ENCODE results near the gene ANKRD9. TPM values are rescaled to one million over a fixed set of nuclear protein-coding genes. Genes with fewer than 3 reads are reported as not detected.

ANKRD9 gene
- total RNA-seq, 1 donor from 2014 or later = 34.6 TPM

GRCh38 chr14:102504328-102504999 lies 5.1 kb downstream of the ANKRD9 start:
- no peak overlapping the region for H3K4me3 ChIP-seq
- H3K9me3 ChIP-seq = no peaks in the 10 kb centered on the region
- no peaks in the 10 kb centered on the region for H3K36me3 ChIP-seq
- no peak overlapping the region for H3K27ac ChIP-seq
- intact Hi-C loops (cut with DNase I) = no loop called here
- no peaks in the 10 kb centered on the region for H3K27me3 ChIP-seq
- H3K4me1 ChIP-seq = peaks cover 17% of the 10 kb centered on the region
- no peak for TF ChIP-seq POLR2A (IDR thresholded peaks at IDR 0.05)
- no peak for TF ChIP-seq POLR2AphosphoS5 (IDR thresholded peaks at IDR 0.05; ENCODE audit: insufficient read depth in 1 of 2, low read depth in 1 of 2)
- TF ChIP-seq, protein P1, sequence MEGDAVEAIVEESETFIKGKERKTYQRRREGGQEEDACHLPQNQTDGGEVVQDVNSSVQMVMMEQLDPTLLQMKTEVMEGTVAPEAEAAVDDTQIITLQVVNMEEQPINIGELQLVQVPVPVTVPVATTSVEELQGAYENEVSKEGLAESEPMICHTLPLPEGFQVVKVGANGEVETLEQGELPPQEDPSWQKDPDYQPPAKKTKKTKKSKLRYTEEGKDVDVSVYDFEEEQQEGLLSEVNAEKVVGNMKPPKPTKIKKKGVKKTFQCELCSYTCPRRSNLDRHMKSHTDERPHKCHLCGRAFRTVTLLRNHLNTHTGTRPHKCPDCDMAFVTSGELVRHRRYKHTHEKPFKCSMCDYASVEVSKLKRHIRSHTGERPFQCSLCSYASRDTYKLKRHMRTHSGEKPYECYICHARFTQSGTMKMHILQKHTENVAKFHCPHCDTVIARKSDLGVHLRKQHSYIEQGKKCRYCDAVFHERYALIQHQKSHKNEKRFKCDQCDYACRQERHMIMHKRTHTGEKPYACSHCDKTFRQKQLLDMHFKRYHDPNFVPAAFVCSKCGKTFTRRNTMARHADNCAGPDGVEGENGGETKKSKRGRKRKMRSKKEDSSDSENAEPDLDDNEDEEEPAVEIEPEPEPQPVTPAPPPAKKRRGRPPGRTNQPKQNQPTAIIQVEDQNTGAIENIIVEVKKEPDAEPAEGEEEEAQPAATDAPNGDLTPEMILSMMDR (IDR thresholded peaks at IDR 0.05) = no peak
- no peak for DNase-seq (ENCODE audit: extremely low spot score in 2 of 2)

- TF ChIP-seq, protein P1 (IDR thresholded peaks at IDR 0.05) = no peak
- TF ChIP-seq POLR2A (IDR thresholded peaks at IDR 0.05) = no peak
- TF ChIP-seq POLR2AphosphoS5 (IDR thresholded peaks at IDR 0.05; ENCODE audit: insufficient read depth in 1 of 2, low read depth in 1 of 2) = no peak
- H3K4me1 ChIP-seq = peaks cover 21% of the 10 kb centered on the region
- no peak overlapping the region for H3K27ac ChIP-seq
- H3K27me3 ChIP-seq = no peaks in the 10 kb centered on the region
- H3K4me3 ChIP-seq = no peak overlapping the region
- intact Hi-C loops (cut with DNase I) = no loop called here
- peaks cover 0 to 3% of the 10 kb centered on the region in 2 donors for H3K36me3 ChIP-seq
- no peaks in the 10 kb centered on the region for H3K9me3 ChIP-seq
- DNase-seq (ENCODE audit: extremely low spot score in 2 of 2) = no peak
Measured at GRCh38 chr14:102503641-102504327, 5.8 kb downstream of the ANKRD9 start.

DNA sequence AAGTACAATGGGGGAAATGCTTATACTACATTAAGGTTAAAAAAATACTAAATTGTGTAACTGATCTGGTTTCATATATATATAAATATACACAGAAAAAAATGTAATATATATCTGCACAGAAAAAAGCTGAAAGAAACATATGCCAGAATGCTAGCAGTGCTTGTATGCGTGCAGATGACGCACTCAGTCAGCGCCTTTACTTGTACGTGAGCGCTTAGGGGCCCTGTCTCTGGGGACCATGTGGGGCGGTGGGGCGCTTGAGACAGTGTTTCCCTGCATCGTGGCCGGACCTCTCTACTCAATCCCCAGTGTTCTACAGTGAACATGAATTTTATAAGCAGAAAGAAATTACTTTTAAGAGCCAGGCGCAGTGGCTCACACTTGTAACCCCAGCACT lies 7.0 kb downstream of the ANKRD9 start:
- H3K27me3 ChIP-seq = no peaks in the 10 kb centered on the region
- H3K4me1 ChIP-seq = peaks cover 21% of the 10 kb centered on the region
- intact Hi-C loops (cut with DNase I) = no loop called here
- no peak overlapping the region for H3K27ac ChIP-seq
- TF ChIP-seq, protein P1 (IDR thresholded peaks at IDR 0.05) = no peak
- TF ChIP-seq POLR2AphosphoS5 (IDR thresholded peaks at IDR 0.05; ENCODE audit: insufficient read depth in 1 of 2, low read depth in 1 of 2) = no peak
- no peak for TF ChIP-seq POLR2A (IDR thresholded peaks at IDR 0.05)
- H3K9me3 ChIP-seq = no peaks in the 10 kb centered on the region
- H3K4me3 ChIP-seq = no peak overlapping the region
- peaks cover 0 to 12% of the 10 kb centered on the region in 2 donors for H3K36me3 ChIP-seq
- DNase-seq (ENCODE audit: extremely low spot score in 2 of 2) = no peak

GRCh38 chr14:102501751-102502315 lies 7.7 kb downstream of the ANKRD9 start:
- no peaks in the 10 kb centered on the region for H3K27me3 ChIP-seq
- H3K4me3 ChIP-seq = no peak overlapping the region
- no peak for DNase-seq (ENCODE audit: extremely low spot score in 2 of 2)
- TF ChIP-seq POLR2AphosphoS5 (IDR thresholded peaks at IDR 0.05; ENCODE audit: insufficient read depth in 1 of 2, low read depth in 1 of 2) = no peak
- no peak for TF ChIP-seq POLR2A (IDR thresholded peaks at IDR 0.05)
- TF ChIP-seq, protein P1 (IDR thresholded peaks at IDR 0.05) = no peak
- H3K4me1 ChIP-seq = peaks cover 21% of the 10 kb centered on the region
- H3K9me3 ChIP-seq = no peaks in the 10 kb centered on the region
- intact Hi-C loops (cut with DNase I) = no loop called here
- peaks cover 0 to 12% of the 10 kb centered on the region in 2 donors for H3K36me3 ChIP-seq
- H3K27ac ChIP-seq = no peak overlapping the region
